Measurements from ENCODE around the gene KIAA0825.

KIAA0825 gene

DNA sequence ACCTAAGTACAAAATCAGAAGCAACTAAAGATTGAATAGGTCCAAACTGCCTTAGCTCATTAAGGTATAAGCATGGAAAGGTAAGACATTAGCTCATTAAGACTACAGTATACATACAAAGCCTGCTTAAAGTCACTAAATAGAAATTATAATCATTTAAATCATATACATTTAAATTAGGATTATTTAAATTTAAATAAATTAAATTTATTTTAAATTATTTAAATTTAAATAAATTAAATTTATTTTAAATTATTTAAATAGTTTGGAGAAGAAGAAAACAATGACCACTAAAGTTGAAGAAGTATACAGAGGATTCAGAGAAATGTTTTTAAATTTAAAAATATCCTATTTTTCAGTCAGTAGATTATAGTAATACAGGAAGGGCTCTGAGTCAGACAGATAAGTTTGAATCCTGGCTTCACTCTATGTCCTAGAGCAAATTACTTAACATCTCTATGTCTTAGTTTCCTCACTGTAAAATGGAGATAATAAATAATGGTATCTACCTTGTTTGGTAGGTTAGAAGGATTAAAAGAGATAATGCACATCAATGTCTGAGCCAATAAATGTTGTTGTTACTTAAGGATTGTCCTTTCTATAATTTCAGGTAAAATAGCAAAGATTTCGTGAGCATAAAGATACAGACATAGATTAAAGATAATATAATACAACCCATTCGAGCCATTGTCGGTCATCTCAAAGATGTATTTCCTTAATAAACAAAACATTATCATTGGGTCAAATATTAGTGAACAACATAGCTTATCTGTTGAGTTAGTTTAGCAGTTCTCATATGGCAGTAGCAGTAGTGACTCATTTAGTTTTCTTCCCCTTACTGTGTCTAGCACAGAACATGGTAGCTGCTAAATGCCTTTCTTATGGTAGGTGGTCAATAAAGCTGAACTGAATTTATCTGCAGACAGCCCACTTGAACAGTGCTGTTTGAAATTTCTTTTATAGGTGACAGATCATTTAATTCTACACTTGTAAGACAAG, 100.6 kb downstream of the KIAA0825 start:
- Histone ChIP-seq H3K4me3 (ENCODE audit: insufficient read length, low read depth) (no peak overlapping the region), H3K9ac (ENCODE audit: insufficient read length, low read depth) (no peak overlapping the region), H3K27me3 (ENCODE audit: insufficient read depth, insufficient read length) (no peaks in the 10 kb centered on the region), H3K4me1 (ENCODE audit: insufficient read depth, insufficient read length) (no peaks in the 10 kb centered on the region), H3K36me3 (ENCODE audit: insufficient read depth, insufficient read length, low read length) (no peaks in the 10 kb centered on the region), H3K9me3 (ENCODE audit: insufficient read depth, low read length) (no peaks in the 10 kb centered on the region)
- DNase-seq (ENCODE audit: low read depth, low spot score), result no peak
- no peak for TF ChIP-seq ZNF274 (IDR thresholded peaks at IDR 0.05; ENCODE audit: low read depth, low read length)
- TF ChIP-seq SUZ12 (IDR thresholded peaks at IDR 0.05; ENCODE audit: extremely low read depth, insufficient read depth, insufficient read length), result no peak
- no peak for TF ChIP-seq YY1 (IDR thresholded peaks at IDR 0.05; ENCODE audit: insufficient read depth, insufficient read length)

DNA sequence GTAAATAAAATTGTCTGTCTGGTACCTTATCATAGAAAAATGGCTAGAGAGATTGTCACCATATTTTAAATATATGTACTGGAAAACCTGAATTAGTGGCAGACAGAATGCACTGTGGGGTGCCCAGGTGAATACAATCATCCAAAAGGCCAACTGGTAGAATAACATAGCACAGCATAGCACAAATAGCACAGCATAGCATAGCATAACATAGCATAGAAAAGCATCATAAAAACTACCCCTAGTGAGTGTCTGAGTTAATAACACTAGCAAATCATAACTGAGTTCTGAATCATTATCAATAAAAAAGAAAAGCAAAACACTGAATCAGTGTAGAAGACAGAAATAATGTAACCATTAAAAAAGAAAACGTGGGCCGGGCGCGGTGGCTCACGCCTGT, 102.3 kb downstream of the KIAA0825 start:
- TF ChIP-seq YY1 (IDR thresholded peaks at IDR 0.05; ENCODE audit: insufficient read depth, insufficient read length) (no peak), ZNF274 (IDR thresholded peaks at IDR 0.05; ENCODE audit: low read depth, low read length) (no peak), SUZ12 (IDR thresholded peaks at IDR 0.05; ENCODE audit: extremely low read depth, insufficient read depth, insufficient read length) (no peak)
- H3K4me1 ChIP-seq (ENCODE audit: insufficient read depth, insufficient read length), result no peaks in the 10 kb centered on the region
- no peak for DNase-seq (ENCODE audit: low read depth, low spot score)
- H3K9ac ChIP-seq (ENCODE audit: insufficient read length, low read depth), result no peak overlapping the region
- H3K4me3 ChIP-seq (ENCODE audit: insufficient read length, low read depth), result no peak overlapping the region
- H3K9me3 ChIP-seq (ENCODE audit: insufficient read depth, low read length), result no peaks in the 10 kb centered on the region
- H3K27me3 ChIP-seq (ENCODE audit: insufficient read depth, insufficient read length), result no peaks in the 10 kb centered on the region
- H3K36me3 ChIP-seq (ENCODE audit: insufficient read depth, insufficient read length, low read length), result no peaks in the 10 kb centered on the region

DNA sequence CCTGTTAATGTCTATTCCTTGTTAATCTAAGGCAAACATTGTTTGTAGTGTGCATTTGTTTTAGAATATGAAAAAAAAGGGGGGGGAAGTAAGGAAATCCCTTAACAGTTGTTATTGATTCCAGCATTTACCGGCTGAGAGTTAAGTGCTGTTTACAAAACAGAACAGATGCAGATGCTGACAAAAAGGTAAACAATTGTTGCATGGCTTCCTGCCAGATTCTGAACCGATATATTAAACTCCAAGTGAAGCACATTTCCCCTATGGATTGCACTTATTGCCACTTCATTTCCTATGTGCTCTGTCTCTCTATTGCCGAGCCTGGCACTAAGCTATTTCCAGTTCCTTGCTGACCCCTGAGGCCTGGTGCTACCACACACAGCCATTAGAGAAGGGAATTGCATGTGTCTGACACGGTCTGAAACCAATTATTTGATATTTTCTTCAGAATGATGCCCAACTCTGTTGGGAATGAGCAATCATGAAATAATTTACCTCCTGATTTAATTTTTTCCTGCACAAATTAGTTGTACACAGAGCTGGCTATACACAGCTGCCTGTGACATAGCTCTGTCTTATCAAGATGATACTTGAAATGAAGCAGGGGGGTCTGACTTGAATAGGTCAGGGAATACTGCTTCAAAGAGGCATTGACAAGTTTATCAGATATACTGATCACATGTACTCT, 109.8 kb downstream of the KIAA0825 start:
- Histone ChIP-seq H3K27me3 (ENCODE audit: insufficient read depth, insufficient read length) (no peaks in the 10 kb centered on the region), H3K36me3 (ENCODE audit: insufficient read depth, insufficient read length, low read length) (no peaks in the 10 kb centered on the region), H3K4me1 (ENCODE audit: insufficient read depth, insufficient read length) (no peaks in the 10 kb centered on the region), H3K9me3 (ENCODE audit: insufficient read depth, low read length) (no peaks in the 10 kb centered on the region), H3K9ac (ENCODE audit: insufficient read length, low read depth) (no peak overlapping the region), H3K4me3 (ENCODE audit: insufficient read length, low read depth) (no peak overlapping the region)
- TF ChIP-seq ZNF274 (IDR thresholded peaks at IDR 0.05; ENCODE audit: low read depth, low read length), result no peak
- TF ChIP-seq SUZ12 (IDR thresholded peaks at IDR 0.05; ENCODE audit: extremely low read depth, insufficient read depth, insufficient read length), result no peak
- TF ChIP-seq YY1 (IDR thresholded peaks at IDR 0.05; ENCODE audit: insufficient read depth, insufficient read length), result no peak
- no peak for DNase-seq (ENCODE audit: low read depth, low spot score)

DNA sequence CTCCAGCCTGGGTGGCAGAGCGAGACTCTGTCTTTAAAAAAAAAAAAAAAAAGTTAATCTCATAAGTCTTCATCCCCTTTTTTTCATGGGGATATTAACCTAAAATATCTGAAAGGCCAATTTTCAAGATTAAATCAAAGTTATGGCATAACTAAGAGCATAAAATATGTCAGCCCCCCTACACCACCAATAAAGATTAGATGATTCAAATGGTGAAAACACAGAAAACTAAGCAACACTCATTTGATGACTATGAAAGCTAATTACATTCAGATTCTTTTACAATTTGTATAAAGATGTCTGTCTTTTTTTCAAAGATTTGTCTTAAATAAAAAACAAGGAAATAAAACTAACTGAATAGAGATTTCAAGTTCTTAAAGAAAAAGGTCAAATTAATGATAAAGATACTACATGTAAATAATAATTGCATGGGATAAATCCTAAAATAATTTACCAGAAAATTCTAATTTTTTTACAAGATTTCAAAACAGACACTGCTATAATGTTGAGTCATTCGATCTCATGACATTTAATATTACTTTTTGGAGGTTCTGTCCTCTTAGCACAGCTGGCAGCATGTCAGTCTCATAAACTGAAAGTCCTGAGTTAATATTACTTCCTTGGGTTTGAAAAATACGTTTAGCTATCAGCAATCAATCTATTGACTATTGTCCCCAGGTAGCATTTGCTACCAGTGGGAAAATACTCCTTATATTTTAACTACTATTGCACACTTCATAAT, 112.9 kb downstream of the KIAA0825 start:
- TF ChIP-seq ZNF274 (IDR thresholded peaks at IDR 0.05; ENCODE audit: low read depth, low read length) (no peak), YY1 (IDR thresholded peaks at IDR 0.05; ENCODE audit: insufficient read depth, insufficient read length) (no peak), SUZ12 (IDR thresholded peaks at IDR 0.05; ENCODE audit: extremely low read depth, insufficient read depth, insufficient read length) (no peak)
- Histone ChIP-seq H3K36me3 (ENCODE audit: insufficient read depth, insufficient read length, low read length) (no peaks in the 10 kb centered on the region), H3K4me3 (ENCODE audit: insufficient read length, low read depth) (no peak overlapping the region), H3K4me1 (ENCODE audit: insufficient read depth, insufficient read length) (no peaks in the 10 kb centered on the region), H3K27me3 (ENCODE audit: insufficient read depth, insufficient read length) (no peaks in the 10 kb centered on the region), H3K9ac (ENCODE audit: insufficient read length, low read depth) (no peak overlapping the region), H3K9me3 (ENCODE audit: insufficient read depth, low read length) (no peaks in the 10 kb centered on the region)
- no peak for DNase-seq (ENCODE audit: low read depth, low spot score)

DNA sequence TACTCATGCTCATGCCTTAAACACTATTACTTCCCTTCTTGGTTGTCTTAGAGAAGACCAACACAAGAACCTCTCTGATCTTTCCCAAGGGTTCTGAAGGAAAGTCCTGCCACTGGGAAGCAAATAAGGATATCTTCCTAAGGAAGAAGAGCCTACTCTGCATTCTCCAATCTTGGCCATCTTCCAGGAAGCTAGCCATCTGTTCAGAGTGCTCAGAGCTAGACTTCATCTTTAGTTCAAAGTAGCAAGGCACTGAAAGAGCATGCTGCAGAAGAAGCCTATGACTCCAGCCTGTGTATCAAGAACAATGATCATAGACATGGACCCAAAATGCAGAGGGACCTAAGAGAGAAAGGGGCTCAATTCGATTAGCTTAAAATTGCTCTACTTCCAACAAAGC, 114.7 kb downstream of the KIAA0825 start:
- no peaks in the 10 kb centered on the region for H3K36me3 ChIP-seq (ENCODE audit: insufficient read depth, insufficient read length, low read length)
- no peak overlapping the region for H3K9ac ChIP-seq (ENCODE audit: insufficient read length, low read depth)
- DNase-seq (ENCODE audit: low read depth, low spot score), result no peak
- H3K27me3 ChIP-seq (ENCODE audit: insufficient read depth, insufficient read length), result no peaks in the 10 kb centered on the region
- no peaks in the 10 kb centered on the region for H3K9me3 ChIP-seq (ENCODE audit: insufficient read depth, low read length)
- TF ChIP-seq YY1 (IDR thresholded peaks at IDR 0.05; ENCODE audit: insufficient read depth, insufficient read length), result no peak
- TF ChIP-seq ZNF274 (IDR thresholded peaks at IDR 0.05; ENCODE audit: low read depth, low read length), result no peak
- TF ChIP-seq SUZ12 (IDR thresholded peaks at IDR 0.05; ENCODE audit: extremely low read depth, insufficient read depth, insufficient read length), result no peak
- no peaks in the 10 kb centered on the region for H3K4me1 ChIP-seq (ENCODE audit: insufficient read depth, insufficient read length)
- no peak overlapping the region for H3K4me3 ChIP-seq (ENCODE audit: insufficient read length, low read depth)

DNA sequence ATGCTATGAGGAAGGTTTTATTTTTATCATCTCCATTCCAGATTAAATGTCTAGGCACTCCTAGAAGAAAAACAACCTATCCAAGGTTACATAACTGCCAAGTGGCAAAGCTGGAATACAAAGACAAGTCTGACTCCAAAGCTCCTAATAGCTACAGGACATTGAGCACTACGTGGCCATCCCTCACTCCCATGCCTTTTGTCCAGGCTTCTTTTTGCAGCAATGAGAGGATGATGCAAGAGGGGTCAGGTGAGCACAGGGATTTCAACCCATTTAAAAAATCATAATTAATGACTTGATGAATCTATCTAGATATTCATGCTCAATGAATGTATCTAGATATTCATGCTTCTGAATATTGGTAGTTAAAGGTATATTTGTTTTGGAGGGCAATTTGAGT, 117.0 kb downstream of the KIAA0825 start:
- no peak for DNase-seq (ENCODE audit: low read depth, low spot score)

More for the DNA sequence above, 117.0 kb downstream of the KIAA0825 start:
- TF ChIP-seq SUZ12 (IDR thresholded peaks at IDR 0.05; ENCODE audit: extremely low read depth, insufficient read depth, insufficient read length) (no peak), ZNF274 (IDR thresholded peaks at IDR 0.05; ENCODE audit: low read depth, low read length) (no peak), YY1 (IDR thresholded peaks at IDR 0.05; ENCODE audit: insufficient read depth, insufficient read length) (no peak)
- Histone ChIP-seq H3K9me3 (ENCODE audit: insufficient read depth, low read length) (no peaks in the 10 kb centered on the region), H3K4me3 (ENCODE audit: insufficient read length, low read depth) (no peak overlapping the region), H3K4me1 (ENCODE audit: insufficient read depth, insufficient read length) (no peaks in the 10 kb centered on the region), H3K36me3 (ENCODE audit: insufficient read depth, insufficient read length, low read length) (no peaks in the 10 kb centered on the region), H3K9ac (ENCODE audit: insufficient read length, low read depth) (no peak overlapping the region), H3K27me3 (ENCODE audit: insufficient read depth, insufficient read length) (no peaks in the 10 kb centered on the region)
